Inferior parietal cortex (tissue), 1 donor: ENCODE data around the gene SP6.

Experiments used
- DNase-seq: peaks from one replicate; pipeline ENCODE4 v3.0.0-alpha.2; 2016; ENCODE audit errors: extremely low spot score

SP6 gene

GRCh38 chr17:47856830-47857229 is 5.9 kb upstream of the SP6 start:
- no peak for DNase-seq

DNA sequence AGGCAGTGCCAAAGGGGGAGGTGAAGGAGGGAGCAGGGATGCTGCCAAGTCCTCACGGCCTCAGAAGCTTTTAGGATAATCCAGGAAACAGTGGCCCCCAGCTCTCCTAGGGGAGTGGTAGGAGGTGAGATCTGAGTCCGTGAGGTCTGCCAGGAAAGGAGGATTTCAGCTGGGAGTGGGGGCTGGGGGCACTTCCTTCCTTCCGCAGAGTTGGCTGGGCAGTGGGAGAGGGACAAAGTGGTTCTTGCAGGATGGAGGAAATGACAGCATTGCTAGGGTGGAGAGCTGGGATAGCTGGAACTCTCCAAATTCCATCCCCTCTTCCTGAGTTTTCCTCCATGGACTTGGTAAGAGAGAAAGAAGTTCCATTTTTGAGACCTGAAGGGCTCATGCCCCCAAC is 4.8 kb upstream of the SP6 start:
- no peak for DNase-seq

DNA sequence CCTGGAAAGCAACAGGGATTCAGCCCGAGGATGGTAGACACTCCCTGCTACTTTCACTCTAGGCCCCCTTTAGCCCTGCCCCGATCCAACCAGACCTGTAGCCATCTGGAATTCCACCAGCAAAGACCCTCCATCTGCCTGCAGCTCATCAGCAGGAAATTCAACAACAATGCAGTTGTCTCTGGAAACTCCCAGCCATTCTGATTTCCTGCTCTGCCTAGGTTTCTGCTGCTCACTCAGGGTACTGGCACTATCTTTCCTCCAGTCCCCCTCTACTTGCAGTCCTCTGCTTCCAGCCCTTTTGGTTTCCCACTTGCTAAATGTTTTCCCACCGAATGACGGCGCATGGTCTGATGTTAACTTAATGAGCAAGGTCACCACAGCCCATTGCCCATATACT is 2.7 kb upstream of the SP6 start:
- no peak for DNase-seq

DNA sequence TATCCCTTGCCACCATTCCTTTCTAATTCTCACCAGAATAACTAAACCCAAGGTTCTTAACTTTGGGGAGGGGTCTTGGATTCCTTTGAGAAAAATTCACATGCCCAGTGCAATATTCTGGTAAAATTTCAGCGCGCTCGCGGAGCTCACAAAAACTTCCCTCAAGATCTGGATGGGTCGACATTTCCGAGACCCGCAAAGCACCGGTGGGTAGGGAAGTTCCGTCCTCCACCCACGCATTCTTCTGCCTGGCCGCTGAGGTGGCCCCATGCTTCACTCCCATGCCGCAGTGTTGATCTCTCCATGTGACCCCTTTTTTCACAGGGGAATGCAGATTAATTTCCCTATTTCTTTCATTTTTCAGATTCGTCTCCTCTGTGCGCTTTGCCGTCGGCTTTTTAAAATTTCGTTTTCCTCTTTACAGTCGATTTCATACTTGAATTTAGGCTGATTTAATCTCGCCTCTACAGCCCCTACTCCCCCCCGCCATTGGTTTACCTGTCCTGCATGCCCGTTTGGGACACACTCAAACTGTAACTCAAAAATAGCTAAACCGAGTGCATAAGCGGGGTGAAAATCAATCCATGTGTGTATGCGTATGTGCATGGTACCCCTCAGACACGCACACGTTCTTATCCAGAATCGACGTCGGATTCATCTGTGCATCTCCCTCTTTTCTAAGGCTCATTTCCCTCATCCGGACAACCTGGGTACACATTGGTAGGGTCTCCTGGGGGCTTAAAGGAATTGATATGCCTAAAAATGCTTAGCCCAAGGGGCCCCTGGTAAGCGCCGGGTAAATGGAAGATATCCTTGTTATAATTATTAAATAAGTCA is 1.4 kb upstream of the SP6 start:
- no peak for DNase-seq

- no peak for DNase-seq
Measured at GRCh38 chr17:47851764-47852112, 775 bp upstream of the SP6 start.

GRCh38 chr17:47850373-47850691 is 631 bp downstream of the SP6 start:
- no peak for DNase-seq

- DNase-seq = no peak
Measured at GRCh38 chr17:47848198-47848513, 2.8 kb downstream of the SP6 start.

DNA sequence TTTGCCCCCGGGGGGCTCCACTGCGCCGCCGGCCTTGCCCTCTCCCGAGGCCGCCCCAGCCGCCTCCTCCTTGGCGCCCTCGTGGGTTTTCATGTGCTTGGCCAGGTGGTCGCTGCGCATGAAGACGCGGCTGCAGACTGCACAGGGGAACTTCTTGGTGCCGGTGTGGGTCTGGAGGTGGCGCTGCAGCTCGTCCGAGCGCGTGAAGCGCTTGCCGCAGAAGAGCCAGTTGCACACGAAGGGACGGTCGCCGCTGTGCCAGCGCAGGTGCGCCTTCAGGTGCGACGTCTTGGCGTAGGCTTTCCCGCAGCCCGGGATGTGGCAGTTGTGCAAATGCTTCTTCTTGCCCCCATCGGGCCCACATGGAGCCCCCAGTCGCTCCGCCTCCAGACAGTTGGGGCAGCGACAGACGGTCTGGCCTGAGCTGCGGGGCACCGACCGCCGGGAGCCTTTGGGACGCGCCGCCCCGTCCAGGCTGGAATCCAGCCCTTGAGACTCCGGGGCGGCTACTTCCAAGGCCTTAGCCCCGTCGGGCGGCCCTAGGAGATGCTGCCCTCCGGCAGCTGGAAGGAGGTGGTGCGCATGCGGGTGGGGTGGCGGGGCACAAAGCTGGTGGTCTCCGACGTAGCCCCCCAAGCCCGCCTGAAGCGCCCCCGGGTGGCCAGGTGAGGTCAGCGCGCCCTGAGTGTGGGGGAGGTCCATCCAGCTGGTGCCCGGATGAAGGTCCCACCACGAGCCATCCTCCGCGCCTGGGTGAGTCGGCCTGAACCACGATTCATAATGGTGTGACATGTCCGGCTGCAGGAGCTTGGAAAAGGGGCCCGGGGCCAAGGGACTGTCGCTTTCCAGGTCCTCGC is 3.4 kb downstream of the SP6 start:
- DNase-seq = no peak

GRCh38 chr17:47846716-47847340 is 4.1 kb downstream of the SP6 start:
- no peak for DNase-seq

GRCh38 chr17:47845716-47846075 is 5.3 kb downstream of the SP6 start:
- DNase-seq = no peak

DNA sequence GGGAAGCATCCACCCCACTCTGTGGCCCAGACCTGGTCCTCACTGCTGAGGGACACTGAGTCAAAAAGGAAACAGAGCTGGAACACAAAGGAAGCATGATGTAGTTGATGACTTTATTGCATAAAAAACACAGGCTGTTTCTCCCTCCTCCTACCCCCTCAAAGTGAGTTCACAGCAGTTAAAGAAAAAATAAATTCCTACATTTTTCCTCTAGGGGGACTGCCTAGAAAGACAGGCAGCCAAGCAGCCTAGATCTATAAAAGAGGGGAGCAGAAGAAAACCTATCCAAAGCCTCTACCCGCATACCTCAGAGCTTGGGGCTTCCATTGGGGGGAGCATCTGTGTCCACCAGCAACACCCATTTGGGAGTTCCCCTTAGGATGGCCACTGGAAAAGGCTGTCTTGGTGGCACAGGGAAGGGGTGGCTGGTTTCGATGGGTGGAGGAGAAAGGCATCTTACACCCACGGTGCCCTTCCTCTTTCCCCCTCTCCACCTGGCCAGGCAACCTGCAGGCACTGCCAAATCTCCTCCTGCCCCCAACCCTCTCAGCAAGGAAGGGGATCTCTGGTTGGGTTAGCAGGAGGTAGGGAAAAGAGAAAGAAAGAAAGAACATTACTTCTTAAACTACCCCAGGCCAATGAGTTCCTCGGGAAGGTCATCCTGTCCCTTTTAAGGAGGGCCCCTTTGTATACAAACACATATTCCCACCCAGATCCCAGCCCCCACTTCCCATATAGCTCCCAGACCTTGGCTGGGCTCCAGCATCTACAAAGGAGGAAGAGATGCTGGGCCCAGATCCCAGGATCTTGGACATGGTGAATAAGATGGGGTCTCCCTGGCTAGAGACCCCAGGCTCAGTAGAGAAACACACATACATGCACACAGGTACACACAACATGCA is 5.9 kb downstream of the SP6 start:
- no peak for DNase-seq

DNA sequence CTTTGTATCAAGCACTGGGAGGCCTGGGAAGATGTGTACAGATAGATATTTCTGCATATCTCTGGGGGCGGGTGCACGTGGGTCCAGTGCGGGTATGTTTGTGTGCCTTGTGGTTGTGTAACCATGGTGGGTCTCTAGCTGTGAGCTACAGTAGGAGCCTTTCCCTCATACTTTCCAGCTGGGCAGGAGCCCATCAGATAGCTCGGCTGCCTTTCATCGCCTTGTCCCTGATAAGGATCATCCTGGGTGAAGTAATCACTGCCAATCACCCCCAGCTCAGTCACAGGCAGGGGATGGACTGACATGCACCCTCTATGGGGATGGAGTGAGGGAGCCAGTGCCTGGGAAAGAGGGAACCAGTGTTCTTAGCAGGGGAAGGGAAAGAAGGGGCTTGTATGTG is 6.7 kb downstream of the SP6 start:
- no peak for DNase-seq

GRCh38 chr17:47843391-47843730 is 7.6 kb downstream of the SP6 start:
- no peak for DNase-seq

- DNase-seq = no peak
Measured at GRCh38 chr17:47841488-47842291, 9.3 kb downstream of the SP6 start.

DNA sequence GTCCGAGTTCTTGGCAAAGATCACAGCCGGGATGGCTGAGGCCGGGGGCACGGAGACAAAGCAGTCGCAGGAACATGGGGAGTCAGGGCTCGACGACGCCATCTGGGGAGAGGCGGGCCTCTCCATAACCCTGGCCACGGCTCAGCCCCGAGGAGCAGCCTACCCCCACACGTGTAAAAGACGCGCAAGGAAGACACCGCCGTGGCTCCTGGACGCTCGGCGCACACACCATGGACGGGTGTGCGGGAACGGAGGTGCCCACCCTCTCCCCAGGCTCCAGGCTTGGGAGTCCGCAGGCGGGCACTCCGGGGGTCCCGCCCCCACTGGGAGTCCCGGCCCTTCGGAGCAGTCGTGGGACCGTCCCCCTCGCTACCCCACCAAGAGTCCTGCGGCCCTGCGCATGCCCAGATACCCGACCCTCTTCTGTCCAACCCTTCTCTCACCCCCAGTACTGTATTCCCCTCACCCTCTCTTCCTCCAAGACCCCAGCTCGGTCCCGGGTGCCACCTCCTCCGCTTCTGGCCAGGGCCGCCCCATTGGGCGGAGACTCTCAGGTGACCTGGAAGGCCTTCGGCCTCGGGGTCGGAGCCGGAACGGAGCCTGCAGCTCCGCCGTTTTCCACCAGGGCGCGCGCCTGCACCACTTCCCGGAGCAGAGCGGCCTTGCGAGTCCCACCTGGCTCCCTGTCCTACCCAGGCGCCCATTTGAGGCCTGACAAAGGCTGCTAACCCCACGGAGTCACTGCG is 10.0 kb downstream of the SP6 start, which contains the start of gene SCRN2:
Gene SCRN2, minus strand, starts transcription at position 532 of the 746 bp plus-strand sequence. Its CDS starts 430 bp downstream, at position 102.
- DNase-seq = peak; percentile 82

DNA sequence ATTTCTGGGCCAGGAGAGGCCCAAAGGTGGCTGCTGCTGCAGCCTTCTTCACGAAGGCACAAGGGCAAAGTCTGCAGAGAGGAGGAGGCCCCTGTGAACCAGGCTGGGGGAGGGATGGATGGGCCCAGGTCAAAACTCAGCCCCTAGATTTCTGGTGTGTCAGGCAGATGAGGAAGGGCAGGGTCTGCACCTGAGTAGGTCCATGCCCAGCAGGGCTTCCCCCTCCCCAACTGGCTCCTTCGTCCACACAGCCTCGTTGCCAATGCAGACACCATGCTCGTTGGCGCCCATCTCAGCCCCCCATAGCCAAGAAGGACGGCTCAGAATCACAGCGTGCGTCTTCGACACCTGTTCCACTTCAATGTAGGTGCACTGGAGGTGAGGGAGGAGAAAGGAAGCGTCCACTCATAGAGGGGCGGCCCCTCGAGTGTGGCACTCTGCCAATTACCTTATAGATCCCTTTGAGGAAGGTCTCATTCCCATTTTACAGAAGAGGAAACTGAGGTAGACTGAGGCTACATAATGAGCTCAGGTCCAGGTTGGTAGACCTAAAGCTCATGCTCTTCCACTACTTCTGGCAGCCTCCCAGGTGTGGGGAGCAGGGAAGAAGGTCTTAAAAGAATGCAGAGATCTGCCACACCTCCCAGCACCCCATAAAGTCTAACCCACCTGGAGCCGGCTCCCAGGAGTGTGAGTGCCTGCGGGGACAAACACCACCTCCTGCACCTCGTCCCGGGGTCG is 10.8 kb downstream of the SP6 start:
- no peak for DNase-seq

DNA sequence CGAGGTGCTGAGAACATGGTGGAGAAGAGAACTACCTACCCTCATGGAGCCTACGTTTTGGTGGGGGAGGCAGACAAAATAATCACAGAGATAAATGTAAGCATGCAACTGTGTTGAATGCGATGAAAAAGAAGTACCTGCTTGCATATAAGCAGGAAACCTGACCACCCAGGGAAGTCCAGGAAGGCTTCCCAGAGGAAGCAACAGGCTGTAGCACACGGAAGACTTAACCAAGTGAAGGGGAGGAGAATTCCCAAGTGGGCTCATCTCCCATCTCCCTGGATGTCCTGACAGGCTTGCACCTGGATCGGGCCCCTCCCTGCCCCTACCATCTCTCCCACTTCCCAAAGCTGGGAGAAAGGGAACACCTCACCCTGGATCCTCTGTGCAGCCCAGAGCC is 11.9 kb downstream of the SP6 start:
- DNase-seq = no peak

- DNase-seq = no peak
Measured at GRCh38 chr17:47838636-47839035, 12.3 kb downstream of the SP6 start.

DNA sequence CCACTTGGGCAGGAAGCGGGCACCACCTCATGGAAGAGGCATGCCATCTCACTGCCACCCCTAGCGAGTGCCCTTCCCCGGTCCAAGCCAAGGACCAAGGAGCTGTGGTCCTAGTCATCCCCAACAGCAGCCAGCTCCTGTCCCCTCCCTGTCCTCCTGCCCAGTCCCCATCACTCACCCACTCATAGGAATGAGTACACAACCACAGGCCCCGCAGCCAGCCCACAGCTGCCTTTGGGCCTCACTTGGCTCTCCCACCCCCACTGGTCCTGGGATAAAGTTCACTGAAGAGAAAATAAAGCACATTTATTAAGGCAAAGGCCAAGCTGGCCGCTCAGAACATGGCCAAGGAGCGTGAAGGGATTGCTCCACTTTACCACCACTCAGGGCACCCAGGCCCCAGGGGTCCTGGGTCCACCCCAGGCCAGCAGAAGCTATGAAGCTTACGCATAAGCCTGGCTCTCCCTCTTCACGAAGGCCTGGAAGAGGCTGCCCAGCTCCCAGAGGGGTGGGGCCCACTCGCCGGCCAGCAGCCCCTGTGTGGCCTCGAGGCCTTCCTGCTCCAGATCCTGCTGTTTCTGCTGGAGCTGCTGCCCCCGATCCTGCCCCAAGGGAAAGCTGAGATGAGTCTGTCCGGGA is 13.4 kb downstream of the SP6 start:
- no peak for DNase-seq
